Skeletal muscle tissue (tissue), 4 donors: Measurements from ENCODE around the gene IGSF5. TPM values are rescaled to one million over a fixed set of nuclear protein-coding genes. Genes with fewer than 3 reads are reported as not detected.

Experiments
- H3K27ac ChIP-seq: one replicate; pipeline ENCODE4 v1.7.0; 2013; ENCODE audit warnings: mild to moderate bottlenecking, low read depth, low read length, inconsistent platforms
- H3K27me3 ChIP-seq, 3 donors: one replicate each; pipeline ENCODE4 v1.7.0; 2013; ENCODE audit warnings: low read length in 3 of 3; ENCODE audit not compliant: control insufficient read depth in 3 of 3, insufficient read depth in 3 of 3
- H3K36me3 ChIP-seq, 3 donors: one replicate each; pipeline ENCODE4 v1.7.0; 2013; ENCODE audit warnings: low read length in 3 of 3; ENCODE audit not compliant: control insufficient read depth in 3 of 3, insufficient read depth in 3 of 3
- H3K4me1 ChIP-seq, 3 donors: one replicate each; pipeline ENCODE4 v1.7.0; 2013; ENCODE audit warnings: low read length in 3 of 3, mild to moderate bottlenecking in 3 of 3; ENCODE audit not compliant: control insufficient read depth in 3 of 3, insufficient read depth in 3 of 3
- H3K4me3 ChIP-seq, 3 donors: one replicate each; pipeline ENCODE4 v1.7.0; 2013; ENCODE audit warnings: low read length in 3 of 3
- H3K9ac ChIP-seq, 3 donors: one replicate each; pipeline ENCODE4 v1.7.0; 2013; ENCODE audit warnings: low read length in 3 of 3, mild to moderate bottlenecking in 3 of 3, moderate library complexity in 2 of 3, low read depth in 1 of 3
- H3K9me3 ChIP-seq, 3 donors: one replicate each; pipeline ENCODE4 v1.7.0; 2013; ENCODE audit warnings: low read length in 3 of 3; ENCODE audit not compliant: control insufficient read depth in 3 of 3
- total RNA-seq: library from RNA; depleted of rRNA; stranded (reverse); fragments of >200 nt; gene quantifications from one replicate; pipeline ENCODE4 v1.2.3, GENCODE V29; 2014
- donor health status: Osteomylitis.

IGSF5 gene
- total RNA-seq, 1 donor from 2014 or later, result 0.52 TPM

- H3K9me3 ChIP-seq, result peaks cover 0 to 2% (median 0%) of the 10 kb centered on the region in 3 donors
- H3K27me3 ChIP-seq, result peaks cover 0 to 5% (median 0%) of the 10 kb centered on the region in 3 donors
- no peak overlapping the region for H3K9ac ChIP-seq
- no peaks in the 10 kb centered on the region for H3K4me1 ChIP-seq
- H3K27ac ChIP-seq, result no peak overlapping the region
- H3K4me3 ChIP-seq, result no peak overlapping the region
- H3K36me3 ChIP-seq, result no peaks in the 10 kb centered on the region
Measured at GRCh38 chr21:39837861-39838359, 92.9 kb downstream of the IGSF5 start.

- H3K9ac ChIP-seq, result no peak overlapping the region
- peaks cover 0 to 9% (median 0%) of the 10 kb centered on the region in 3 donors for H3K27me3 ChIP-seq
- H3K27ac ChIP-seq, result no peak overlapping the region
- H3K36me3 ChIP-seq, result no peaks in the 10 kb centered on the region
- no peaks in the 10 kb centered on the region for H3K4me1 ChIP-seq
- no peak overlapping the region for H3K4me3 ChIP-seq
- H3K9me3 ChIP-seq, result no peaks in the 10 kb centered on the region
Measured at GRCh38 chr21:39840373-39841097, 95.6 kb downstream of the IGSF5 start.

- H3K9ac ChIP-seq, result no peak overlapping the region
- H3K4me3 ChIP-seq, result no peak overlapping the region
- H3K9me3 ChIP-seq, result no peaks in the 10 kb centered on the region
- H3K27ac ChIP-seq, result no peak overlapping the region
- H3K27me3 ChIP-seq, result peaks cover 0 to 8% (median 0%) of the 10 kb centered on the region in 3 donors
- H3K4me1 ChIP-seq, result no peaks in the 10 kb centered on the region
- H3K36me3 ChIP-seq, result no peaks in the 10 kb centered on the region
Measured at GRCh38 chr21:39842741-39843459, 97.9 kb downstream of the IGSF5 start.

GRCh38 chr21:39843483-39843882 is 98.5 kb downstream of the IGSF5 start:
- Histone ChIP-seq H3K9ac (no peak overlapping the region), H3K4me3 (no peak overlapping the region), H3K36me3 (no peaks in the 10 kb centered on the region), H3K27me3 (peaks cover 0 to 6% (median 0%) of the 10 kb centered on the region in 3 donors), H3K9me3 (no peaks in the 10 kb centered on the region), H3K27ac (no peak overlapping the region), H3K4me1 (no peaks in the 10 kb centered on the region)

- Histone ChIP-seq H3K4me3 (no peak overlapping the region), H3K36me3 (no peaks in the 10 kb centered on the region), H3K27me3 (peaks cover 0 to 6% (median 0%) of the 10 kb centered on the region in 3 donors), H3K9me3 (no peaks in the 10 kb centered on the region), H3K4me1 (no peaks in the 10 kb centered on the region), H3K27ac (no peak overlapping the region), H3K9ac (no peak overlapping the region)
Measured at GRCh38 chr21:39843916-39844315, 98.9 kb downstream of the IGSF5 start.

- Histone ChIP-seq H3K4me3 (no peak overlapping the region), H3K27ac (no peak overlapping the region), H3K36me3 (no peaks in the 10 kb centered on the region), H3K9me3 (no peaks in the 10 kb centered on the region), H3K4me1 (no peaks in the 10 kb centered on the region), H3K9ac (no peak overlapping the region), H3K27me3 (peaks cover 0 to 4% (median 0%) of the 10 kb centered on the region in 3 donors)
Measured at GRCh38 chr21:39845571-39846130, 100.7 kb downstream of the IGSF5 start.

GRCh38 chr21:39847877-39848276 is 102.9 kb downstream of the IGSF5 start:
- no peak overlapping the region for H3K9ac ChIP-seq
- H3K27ac ChIP-seq, result no peak overlapping the region
- no peak overlapping the region for H3K4me3 ChIP-seq
- H3K27me3 ChIP-seq, result peaks cover 0 to 5% (median 0%) of the 10 kb centered on the region in 3 donors
- H3K9me3 ChIP-seq, result no peaks in the 10 kb centered on the region
- peaks cover 0 to 3% (median 0%) of the 10 kb centered on the region in 3 donors for H3K4me1 ChIP-seq
- H3K36me3 ChIP-seq, result no peaks in the 10 kb centered on the region

GRCh38 chr21:39849014-39849655 is 104.2 kb downstream of the IGSF5 start:
- H3K27me3 ChIP-seq, result peaks cover 0 to 2% (median 0%) of the 10 kb centered on the region in 3 donors
- no peak overlapping the region for H3K9ac ChIP-seq
- H3K9me3 ChIP-seq, result no peaks in the 10 kb centered on the region
- H3K27ac ChIP-seq, result no peak overlapping the region
- H3K4me1 ChIP-seq, result peaks cover 0 to 3% (median 0%) of the 10 kb centered on the region in 3 donors
- no peaks in the 10 kb centered on the region for H3K36me3 ChIP-seq
- H3K4me3 ChIP-seq, result no peak overlapping the region

GRCh38 chr21:39850333-39850732 is 105.3 kb downstream of the IGSF5 start:
- Histone ChIP-seq H3K4me1 (peaks cover 0 to 3% (median 0%) of the 10 kb centered on the region in 3 donors), H3K36me3 (no peaks in the 10 kb centered on the region), H3K27me3 (peaks cover 0 to 2% (median 0%) of the 10 kb centered on the region in 3 donors), H3K27ac (no peak overlapping the region), H3K9me3 (no peaks in the 10 kb centered on the region), H3K9ac (no peak overlapping the region), H3K4me3 (no peak overlapping the region)
